GM12864 (cell line): ENCODE data around the gene CEP112.
"Not testable (repeated sequence)": the region's sequence is repeated elsewhere in the genome, so short reads cannot be mapped to it uniquely, and the experiment has no call there.

Experiments
- DNase-seq: peaks from one replicate; pipeline ENCODE4 v3.0.0-alpha.2; 2011; ENCODE audit warnings: low read depth
- H3K4me3 ChIP-seq: 2 replicates; pipeline ENCODE4 v1.5.1; 2011; ENCODE audit warnings: mild to moderate bottlenecking, low read depth, low read length, control low read depth
- TF ChIP-seq, protein P1 (sequence below): IDR thresholded peaks from 2 replicates; pipeline ENCODE4 v1.5.1; 2011; ENCODE audit warnings: low read depth, mild to moderate bottlenecking, moderate library complexity, low read length, control low read depth, inconsistent platforms; ENCODE audit errors: missing control alignments

Gene CEP112

DNA sequence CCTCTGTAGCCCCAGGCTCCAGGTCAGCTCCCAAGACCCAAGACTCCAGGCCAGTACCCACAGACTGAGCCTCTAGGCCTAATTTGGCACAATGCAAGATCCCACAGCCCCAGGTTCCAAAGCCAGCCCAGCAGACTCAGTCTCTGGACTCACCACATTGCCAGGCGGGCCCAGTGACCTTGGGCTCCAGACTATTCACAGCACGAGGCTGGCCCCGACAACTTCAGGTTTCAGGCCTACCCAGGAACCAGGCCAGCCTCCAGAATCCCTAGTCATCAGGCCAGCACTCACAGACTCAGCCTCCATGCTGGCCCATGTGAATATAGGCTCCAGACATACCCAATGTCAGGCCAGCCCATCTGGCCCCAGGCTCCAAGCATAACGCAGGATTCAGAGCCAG lies 103.8 kb downstream of the CEP112 start:
- H3K4me3 ChIP-seq: no peak overlapping the region
- no peak for DNase-seq
- TF ChIP-seq, protein P1, sequence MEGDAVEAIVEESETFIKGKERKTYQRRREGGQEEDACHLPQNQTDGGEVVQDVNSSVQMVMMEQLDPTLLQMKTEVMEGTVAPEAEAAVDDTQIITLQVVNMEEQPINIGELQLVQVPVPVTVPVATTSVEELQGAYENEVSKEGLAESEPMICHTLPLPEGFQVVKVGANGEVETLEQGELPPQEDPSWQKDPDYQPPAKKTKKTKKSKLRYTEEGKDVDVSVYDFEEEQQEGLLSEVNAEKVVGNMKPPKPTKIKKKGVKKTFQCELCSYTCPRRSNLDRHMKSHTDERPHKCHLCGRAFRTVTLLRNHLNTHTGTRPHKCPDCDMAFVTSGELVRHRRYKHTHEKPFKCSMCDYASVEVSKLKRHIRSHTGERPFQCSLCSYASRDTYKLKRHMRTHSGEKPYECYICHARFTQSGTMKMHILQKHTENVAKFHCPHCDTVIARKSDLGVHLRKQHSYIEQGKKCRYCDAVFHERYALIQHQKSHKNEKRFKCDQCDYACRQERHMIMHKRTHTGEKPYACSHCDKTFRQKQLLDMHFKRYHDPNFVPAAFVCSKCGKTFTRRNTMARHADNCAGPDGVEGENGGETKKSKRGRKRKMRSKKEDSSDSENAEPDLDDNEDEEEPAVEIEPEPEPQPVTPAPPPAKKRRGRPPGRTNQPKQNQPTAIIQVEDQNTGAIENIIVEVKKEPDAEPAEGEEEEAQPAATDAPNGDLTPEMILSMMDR: no peak

DNA sequence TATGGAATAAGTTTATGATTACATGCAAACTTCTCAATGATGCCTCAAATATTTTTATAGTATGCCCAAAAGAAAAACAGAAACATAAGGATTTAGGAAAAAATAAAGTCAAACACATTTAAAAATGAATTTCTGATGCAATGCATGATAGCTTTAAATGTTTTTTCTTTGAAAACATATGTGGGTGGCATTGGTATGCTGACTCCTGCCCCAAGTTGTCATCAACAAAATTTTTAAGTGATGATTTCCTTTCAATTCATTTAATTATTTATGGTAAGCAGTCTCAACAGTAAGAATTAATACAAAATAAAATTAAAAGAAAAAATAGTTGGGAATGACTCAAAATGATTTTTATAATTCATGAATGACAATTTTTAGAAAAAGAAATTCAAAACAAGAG lies 104.9 kb downstream of the CEP112 start:
- DNase-seq: no peak
- H3K4me3 ChIP-seq: no peak overlapping the region
- TF ChIP-seq, protein P1: no peak

DNA sequence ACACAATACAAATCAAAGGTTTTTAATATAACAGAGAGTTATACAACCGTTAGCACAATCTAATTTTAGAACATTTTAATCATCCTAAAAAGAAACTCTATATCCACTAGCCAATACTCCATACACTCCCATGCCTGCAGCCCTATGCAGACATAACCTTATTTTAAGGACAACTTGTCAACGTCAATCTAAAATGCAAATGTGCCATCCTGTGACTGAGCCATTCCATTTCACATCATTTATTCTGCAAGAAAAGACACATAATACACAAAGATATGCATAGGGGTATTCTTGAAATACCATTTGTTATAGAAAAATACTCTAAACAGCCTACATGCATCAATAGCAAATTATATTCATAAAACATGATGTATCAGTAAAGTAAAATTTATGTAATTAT lies 106.7 kb downstream of the CEP112 start:
- no peak for DNase-seq
- TF ChIP-seq, protein P1: no peak

DNA sequence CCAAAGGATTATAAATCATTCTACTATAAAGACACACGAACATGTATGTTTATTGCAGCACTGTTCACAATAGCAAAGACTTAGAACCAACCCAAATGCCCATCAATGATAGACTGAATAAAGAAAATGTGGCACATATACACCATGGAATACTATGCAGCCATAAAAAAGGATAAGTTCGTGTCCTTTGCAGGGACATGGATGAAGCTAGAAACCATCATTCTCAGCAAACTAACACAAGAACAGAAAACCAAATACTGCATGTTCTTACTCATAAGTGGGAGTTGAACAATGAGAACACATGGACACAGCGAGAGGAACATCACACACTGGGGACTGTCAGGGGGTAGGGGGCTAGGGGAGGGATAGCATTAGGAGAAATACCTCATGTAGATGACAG lies 111.3 kb downstream of the CEP112 start:
- not testable (repeated sequence) for H3K4me3 ChIP-seq

More for the DNA sequence above, 106.7 kb downstream of the CEP112 start:
- H3K4me3 ChIP-seq: no peak overlapping the region

DNA sequence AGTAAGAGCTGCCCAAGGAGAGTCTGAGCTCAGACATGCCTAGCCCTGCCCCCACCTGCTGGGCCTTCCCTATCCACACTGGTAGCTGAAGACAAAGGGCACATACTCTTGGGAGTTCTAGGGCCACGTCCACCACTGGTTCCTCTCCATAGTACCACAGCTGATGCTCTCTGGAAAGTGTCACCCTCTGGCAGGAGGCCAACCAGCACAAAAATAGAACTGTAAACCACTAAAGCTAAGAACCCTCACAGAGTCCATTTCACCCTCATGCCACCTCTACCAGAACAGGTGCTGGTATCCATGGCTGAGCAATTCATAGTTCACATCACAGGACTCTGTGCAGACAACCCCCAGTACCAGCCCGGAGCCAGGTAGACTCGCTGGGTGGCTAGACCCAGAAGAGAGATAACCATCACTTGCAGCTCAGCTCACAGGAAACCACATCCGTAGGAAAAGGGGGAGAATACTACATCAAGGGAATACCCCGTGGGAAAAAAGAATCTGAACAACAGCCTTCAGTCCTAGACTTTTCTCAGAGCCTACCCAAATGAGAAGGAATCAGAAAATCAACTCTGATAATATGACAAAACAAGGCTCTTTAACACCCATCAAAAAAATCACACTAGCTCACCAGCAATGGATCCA lies 115.3 kb downstream of the CEP112 start:
- TF ChIP-seq, protein P1: no peak
- no peak for DNase-seq
- H3K4me3 ChIP-seq: no peak overlapping the region

More for the DNA sequence above, 111.3 kb downstream of the CEP112 start:
- not testable (repeated sequence) for DNase-seq

DNA sequence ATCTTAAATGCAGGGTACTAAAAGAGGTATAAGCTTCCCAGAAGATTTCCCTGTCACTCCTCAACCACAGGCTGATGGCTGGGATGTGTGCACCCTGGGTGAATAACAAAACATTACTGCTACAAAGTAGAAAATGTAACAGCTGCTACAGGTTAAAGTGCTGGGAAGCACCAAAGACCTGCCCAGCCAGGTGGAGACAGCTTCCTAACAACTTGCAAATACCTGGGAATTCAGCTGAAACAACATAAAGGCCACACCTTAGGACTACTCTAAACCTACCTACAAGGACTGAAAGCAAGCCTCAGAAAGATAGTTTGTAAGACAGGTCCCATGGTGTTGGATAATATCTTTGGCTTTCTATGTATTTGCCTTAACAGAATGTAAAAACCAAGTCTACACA lies 118.5 kb downstream of the CEP112 start:
- DNase-seq: no peak
- no peak overlapping the region for H3K4me3 ChIP-seq
- TF ChIP-seq, protein P1: no peak

DNA sequence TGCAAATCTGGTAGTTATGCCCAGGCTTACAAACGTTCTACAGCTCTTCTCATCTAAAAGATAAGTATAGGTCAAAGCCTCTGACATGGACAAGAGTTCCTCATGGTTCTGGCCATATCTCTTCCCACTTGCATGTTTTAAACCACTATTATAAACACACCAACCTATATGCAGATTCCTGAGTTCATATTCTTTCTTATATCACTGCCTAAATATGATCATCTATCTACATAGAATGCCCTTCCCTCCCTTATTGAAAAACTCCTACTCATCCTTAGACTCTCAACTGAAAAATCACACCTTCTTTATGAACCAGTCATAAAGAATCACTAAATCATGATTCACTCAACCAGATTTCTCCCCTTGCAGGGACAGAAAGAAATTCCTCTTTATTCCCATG lies 128.2 kb downstream of the CEP112 start:
- TF ChIP-seq, protein P1: no peak
- no peak for DNase-seq
- H3K4me3 ChIP-seq: no peak overlapping the region

DNA sequence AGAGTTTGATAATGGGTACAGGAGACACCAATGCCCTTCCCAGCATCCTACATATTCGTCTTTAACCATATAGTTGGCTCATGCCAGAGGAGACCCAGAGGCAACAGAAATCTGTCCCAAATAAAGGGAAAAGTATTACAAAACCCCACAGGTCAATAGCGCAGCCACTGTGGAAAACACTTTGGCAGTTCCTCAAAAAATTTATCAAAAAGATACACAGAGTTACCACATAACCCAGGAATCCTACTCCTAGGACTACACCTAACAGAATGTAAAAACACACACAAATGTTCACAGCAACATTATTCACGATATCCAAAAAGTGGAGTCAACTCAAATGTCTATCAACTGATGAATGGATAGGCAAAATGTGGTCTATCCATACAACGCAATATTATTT lies 135.8 kb downstream of the CEP112 start:
- no peak overlapping the region for H3K4me3 ChIP-seq
- DNase-seq: no peak
- TF ChIP-seq, protein P1: no peak
